Caco-2 (cell line): Measurements from ENCODE around the gene CHI3L2. TPM values are rescaled to one million over a fixed set of nuclear protein-coding genes. Genes with fewer than 3 reads are reported as not detected.

Experiments
- BruUV-seq: library from RNA; stranded (reverse); fragments of 400-500 nt; replicated peaks from 2 replicates; lab custom pipeline; 2021; lab: Mats Ljungman, UMichigan
- CTCF ChIA-PET: fragments of 300-600 bp; sonication (Branson Sonifier 250); formaldehyde crosslinking; loops from one replicate; lab custom pipeline; 2022; ENCODE audit warnings: antibody characterized with exemption; lab: Charles Lee
- POLR2A ChIA-PET: fragments of 300-600 bp; sonication (Branson Sonifier 250); formaldehyde crosslinking; loops from one replicate; lab custom pipeline; 2022; ENCODE audit warnings: antibody characterized with exemption; lab: Charles Lee
- DNase-seq, 2 experiments: peaks; one replicate each; pipeline versions ENCODE4 v3.0.0 to v3.0.0-alpha.2; 2020 to 2022
- H3K27me3 ChIP-seq: replicated peaks from 2 replicates; pipeline ENCODE4 v1.6.0; 2011; ENCODE audit warnings: low read length; ENCODE audit not compliant: control insufficient read depth, insufficient read depth
- H3K36me3 ChIP-seq: 2 replicates; pipeline ENCODE4 v1.5.1; 2011; ENCODE audit warnings: low read length; ENCODE audit not compliant: control insufficient read depth, insufficient read depth
- H3K4me1 ChIP-seq: fragments of 250-450 bp; sonication (Bioruptor Pico); 2 replicates; pipeline ENCODE4 v1.5.1; 2020; ENCODE audit warnings: mild to moderate bottlenecking
- H3K4me3 ChIP-seq: 2 replicates; pipeline ENCODE4 v1.5.1; 2011; ENCODE audit warnings: low read depth, mild to moderate bottlenecking, control low read depth, low read length
- H3K9me3 ChIP-seq: fragments of 250-450 bp; sonication (Bioruptor Pico); 2 replicates; pipeline ENCODE4 v1.5.1; 2020; ENCODE audit warnings: mild to moderate bottlenecking, moderate library complexity
- H3K27ac Mint-ChIP-seq: one replicate; pipeline ENCODE4 v1.8.0; 2022; ENCODE audit warnings: mixed read lengths; ENCODE audit not compliant: unreplicated experiment
- H3K27me3 Mint-ChIP-seq: one replicate; pipeline ENCODE4 v1.8.0; 2022; ENCODE audit warnings: mixed read lengths; ENCODE audit not compliant: insufficient read depth, unreplicated experiment
- H3K36me3 Mint-ChIP-seq: one replicate; pipeline ENCODE4 v1.8.0; 2022; ENCODE audit warnings: mild to moderate bottlenecking, mixed read lengths; ENCODE audit not compliant: insufficient read depth, unreplicated experiment
- H3K4me1 Mint-ChIP-seq: one replicate; pipeline ENCODE4 v1.8.0; 2022; ENCODE audit warnings: low read depth, mixed read lengths; ENCODE audit not compliant: unreplicated experiment
- H3K4me3 Mint-ChIP-seq: one replicate; pipeline ENCODE4 v1.8.0; 2022; ENCODE audit warnings: mild to moderate bottlenecking, moderate library complexity, mixed read lengths; ENCODE audit not compliant: unreplicated experiment
- H3K9me3 Mint-ChIP-seq: one replicate; pipeline ENCODE4 v1.8.0; 2022; ENCODE audit warnings: mixed read lengths; ENCODE audit not compliant: unreplicated experiment
- intact Hi-C: fragments of 100-400 bp; cut with micrococcal nuclease; formaldehyde crosslinking; loops from one replicate; pipeline ENCODE4 v1.10.0; 2022; ENCODE audit not compliant: unreplicated experiment
- total RNA-seq: library from RNA; stranded (reverse); gene quantifications from 2 replicates; pipeline ENCODE4 v1.2.3, GENCODE V29; 2022
- TF ChIP-seq, protein P1 (sequence below), 2 experiments: fragments of 200-600 bp in 1 of 2; IDR thresholded peaks; 1 replicate in 1 of 2; 2 replicates in 1 of 2; pipeline versions ENCODE4 v1.5.1 to v1.8.0; 2011 to 2022; ENCODE audit warnings: antibody characterized with exemption in 1 of 2, control low read depth in 1 of 2, inconsistent platforms in 1 of 2, low read depth in 1 of 2, low read length in 1 of 2, mild to moderate bottlenecking in 1 of 2, moderate library complexity in 1 of 2; ENCODE audit not compliant: insufficient read depth in 1 of 2, severe bottlenecking in 1 of 2, unreplicated experiment in 1 of 2

Gene CHI3L2
- total RNA-seq, 1 experiment from 2014 or later: not detected

DNA sequence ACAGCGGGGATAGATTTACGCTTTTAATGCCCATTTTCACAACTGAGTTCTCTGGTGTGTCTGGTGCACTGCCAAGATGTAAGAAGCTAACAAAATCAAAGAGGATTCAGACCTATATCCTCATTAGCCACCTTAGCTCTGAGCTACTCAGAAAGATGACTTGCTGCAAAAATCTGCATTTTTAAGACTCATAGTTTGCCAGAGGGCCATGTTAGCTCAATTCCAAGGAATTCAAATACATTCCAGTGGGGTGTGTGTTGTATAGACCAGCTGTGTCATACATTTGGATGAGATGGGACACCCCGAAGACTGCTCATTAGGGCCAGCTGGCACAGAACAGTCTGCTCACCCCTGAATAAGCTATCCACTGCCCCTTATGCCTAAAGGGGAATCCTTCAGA, 36.0 kb upstream of the CHI3L2 start:
- Mint-ChIP-seq H3K4me1 (peaks cover 26% of the 10 kb centered on the region), H3K36me3 (peaks cover 42% of the 10 kb centered on the region), H3K4me3 (no peak overlapping the region), H3K27me3 (no peaks in the 10 kb centered on the region), H3K27ac (peak overlapping the region; percentile 84), H3K9me3 (no peaks in the 10 kb centered on the region)
- Histone ChIP-seq H3K36me3 (peaks cover 3% of the 10 kb centered on the region; the same call in 1 of the 2 replicates), H3K27me3 (no peaks in the 10 kb centered on the region), H3K4me3 (no peak overlapping the region), H3K9me3 (no peaks in the 10 kb centered on the region), H3K4me1 (peaks cover 38% of the 10 kb centered on the region)
- DNase-seq: no peak
- intact Hi-C loops: no loop called here
- BruUV-seq: no TSS peak
- CTCF ChIA-PET: interaction anchor here (1.4 kb wide), 2 partner anchors 11 to 154 kb away, joined by 5 to 6 read pairs; no protein-coding TSS in a partner anchor
- TF ChIP-seq, protein P1, sequence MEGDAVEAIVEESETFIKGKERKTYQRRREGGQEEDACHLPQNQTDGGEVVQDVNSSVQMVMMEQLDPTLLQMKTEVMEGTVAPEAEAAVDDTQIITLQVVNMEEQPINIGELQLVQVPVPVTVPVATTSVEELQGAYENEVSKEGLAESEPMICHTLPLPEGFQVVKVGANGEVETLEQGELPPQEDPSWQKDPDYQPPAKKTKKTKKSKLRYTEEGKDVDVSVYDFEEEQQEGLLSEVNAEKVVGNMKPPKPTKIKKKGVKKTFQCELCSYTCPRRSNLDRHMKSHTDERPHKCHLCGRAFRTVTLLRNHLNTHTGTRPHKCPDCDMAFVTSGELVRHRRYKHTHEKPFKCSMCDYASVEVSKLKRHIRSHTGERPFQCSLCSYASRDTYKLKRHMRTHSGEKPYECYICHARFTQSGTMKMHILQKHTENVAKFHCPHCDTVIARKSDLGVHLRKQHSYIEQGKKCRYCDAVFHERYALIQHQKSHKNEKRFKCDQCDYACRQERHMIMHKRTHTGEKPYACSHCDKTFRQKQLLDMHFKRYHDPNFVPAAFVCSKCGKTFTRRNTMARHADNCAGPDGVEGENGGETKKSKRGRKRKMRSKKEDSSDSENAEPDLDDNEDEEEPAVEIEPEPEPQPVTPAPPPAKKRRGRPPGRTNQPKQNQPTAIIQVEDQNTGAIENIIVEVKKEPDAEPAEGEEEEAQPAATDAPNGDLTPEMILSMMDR (IDR thresholded peaks at IDR 0.05; ENCODE audit: insufficient read depth in 1 of 2, low read depth in 1 of 2, low read length in 1 of 2, severe bottlenecking in 1 of 2, unreplicated experiment in 1 of 2): no peak
- POLR2A ChIA-PET: interaction anchor here (0.6 kb wide), 1 partner anchor 679 kb away, joined by 3 read pairs; no protein-coding TSS in a partner anchor

DNA sequence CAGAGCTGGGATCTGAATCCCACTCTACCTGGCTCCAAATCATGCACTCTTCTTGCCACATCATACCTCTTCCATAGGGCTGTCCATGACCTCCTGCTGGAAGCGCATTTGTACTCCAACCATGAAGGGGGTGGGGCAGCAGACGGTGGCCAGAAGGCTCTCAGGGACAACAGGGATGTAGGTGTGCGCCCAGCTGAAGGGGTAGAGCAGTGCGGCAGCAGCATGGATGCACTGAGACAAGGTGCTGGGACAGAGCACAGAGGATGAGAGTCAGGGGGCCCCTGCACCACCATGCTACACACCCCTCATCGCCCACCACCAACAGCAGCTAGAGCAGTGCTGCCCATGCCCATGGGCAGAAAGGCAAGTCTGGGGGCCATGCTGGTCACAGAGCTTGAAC, 35.4 kb upstream of the CHI3L2 start:
- no peak overlapping the region for H3K4me3 Mint-ChIP-seq
- ChIA-PET POLR2A (no interaction called here), CTCF (interaction anchor here (1.4 kb wide), 1 partner anchor 10 kb away, joined by 6 read pairs; no protein-coding TSS in a partner anchor)
- H3K27me3 Mint-ChIP-seq: no peaks in the 10 kb centered on the region
- H3K9me3 ChIP-seq: no peaks in the 10 kb centered on the region
- H3K27ac Mint-ChIP-seq: peak overlapping the region; percentile 84
- intact Hi-C loops: no loop called here
- BruUV-seq: no TSS peak
- peaks cover 42% of the 10 kb centered on the region for H3K36me3 Mint-ChIP-seq
- no peak for DNase-seq
- H3K4me3 ChIP-seq: no peak overlapping the region
- H3K27me3 ChIP-seq: no peaks in the 10 kb centered on the region
- peaks cover 3% of the 10 kb centered on the region; the same call in 1 of the 2 replicates for H3K36me3 ChIP-seq
- peaks cover 38% of the 10 kb centered on the region for H3K4me1 ChIP-seq
- H3K4me1 Mint-ChIP-seq: peaks cover 26% of the 10 kb centered on the region
- H3K9me3 Mint-ChIP-seq: no peaks in the 10 kb centered on the region
- TF ChIP-seq, protein P1 (IDR thresholded peaks at IDR 0.05; ENCODE audit: insufficient read depth in 1 of 2, low read depth in 1 of 2, low read length in 1 of 2, severe bottlenecking in 1 of 2, unreplicated experiment in 1 of 2): no peak

DNA sequence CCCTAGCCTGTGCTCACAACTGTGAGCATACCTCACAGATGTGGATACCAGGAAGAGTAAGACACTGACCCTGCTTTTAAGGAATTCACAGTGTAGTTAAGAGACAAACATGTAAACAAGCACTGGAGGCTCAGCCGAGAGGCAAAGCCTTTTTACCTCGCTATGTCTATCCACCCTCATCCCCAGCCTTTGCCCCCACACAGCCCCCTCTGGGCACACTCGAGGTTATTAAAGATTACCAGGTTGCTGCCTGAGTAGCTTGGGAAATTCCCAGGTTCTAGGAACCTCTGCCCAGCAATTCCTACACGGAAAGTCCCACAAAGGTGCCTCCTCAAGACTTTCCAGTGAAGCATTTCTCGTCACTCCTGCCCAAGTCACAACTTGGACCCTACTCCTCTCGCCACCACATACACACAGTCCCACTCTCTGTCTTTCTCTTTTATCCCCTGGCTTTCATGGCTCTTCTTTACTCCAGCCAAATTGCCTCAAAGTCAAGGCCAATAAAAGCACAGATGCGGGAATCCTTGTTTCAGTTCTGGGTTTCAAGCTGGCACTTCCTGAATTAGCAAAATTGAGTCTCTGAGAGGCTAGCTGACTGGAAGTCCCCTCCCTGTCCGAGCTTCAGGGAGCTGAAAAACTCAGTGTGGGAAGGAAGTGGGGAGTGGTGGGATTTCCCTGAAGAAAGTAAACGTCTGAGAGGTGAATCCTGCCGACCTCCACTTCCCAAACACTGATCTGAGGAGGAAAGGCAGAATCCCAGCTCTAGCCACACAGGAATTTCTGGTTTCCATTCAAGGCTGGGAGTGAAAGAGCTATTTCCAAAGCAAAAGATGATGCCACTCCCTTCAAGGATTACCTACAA, 34.6 kb upstream of the CHI3L2 start:
- Mint-ChIP-seq H3K36me3 (peaks cover 40% of the 10 kb centered on the region), H3K9me3 (no peaks in the 10 kb centered on the region), H3K4me1 (peaks cover 26% of the 10 kb centered on the region), H3K27ac (peak overlapping the region; percentile 84), H3K4me3 (no peak overlapping the region), H3K27me3 (no peaks in the 10 kb centered on the region)
- DNase-seq: no peak
- intact Hi-C loops: no loop called here
- ChIA-PET POLR2A (no interaction called here), CTCF (no interaction called here)
- Histone ChIP-seq H3K27me3 (no peaks in the 10 kb centered on the region), H3K4me1 (peaks cover 38% of the 10 kb centered on the region), H3K9me3 (no peaks in the 10 kb centered on the region), H3K36me3 (peaks cover 3% of the 10 kb centered on the region; the same call in 1 of the 2 replicates), H3K4me3 (no peak overlapping the region)
- BruUV-seq: no TSS peak
- TF ChIP-seq, protein P1 (IDR thresholded peaks at IDR 0.05; ENCODE audit: insufficient read depth in 1 of 2, low read depth in 1 of 2, low read length in 1 of 2, severe bottlenecking in 1 of 2, unreplicated experiment in 1 of 2): no peak
